Fibroblast of the aortic adventitia (primary cell): Measurements from ENCODE around the gene ARVCF. TPM values are rescaled to one million over a fixed set of nuclear protein-coding genes. Genes with fewer than 3 reads are reported as not detected.

Source experiments
- DNase-seq: peaks from one replicate; pipeline ENCODE4 v3.0.0-alpha.2; 2010; ENCODE audit warnings: low read depth
- H3K4me3 ChIP-seq: 2 replicates; pipeline ENCODE4 v1.5.1; 2011; ENCODE audit warnings: low read depth, mild to moderate bottlenecking, control low read depth, low read length, moderate library complexity
- CTCF ChIP-seq: IDR thresholded peaks from 2 replicates; pipeline ENCODE4 v1.5.1; 2011; ENCODE audit warnings: mild to moderate bottlenecking, low read length, control low read depth, inconsistent platforms; ENCODE audit not compliant: insufficient read depth
- total RNA-seq: library from RNA; depleted of rRNA; stranded (reverse); fragments of >200 nt; gene quantifications from 2 replicates; pipeline ENCODE4 v1.2.3, GENCODE V29; 2012; ENCODE audit warnings: low replicate concordance

Gene ARVCF
- total RNA-seq, 1 donor: 12.9 TPM

DNA sequence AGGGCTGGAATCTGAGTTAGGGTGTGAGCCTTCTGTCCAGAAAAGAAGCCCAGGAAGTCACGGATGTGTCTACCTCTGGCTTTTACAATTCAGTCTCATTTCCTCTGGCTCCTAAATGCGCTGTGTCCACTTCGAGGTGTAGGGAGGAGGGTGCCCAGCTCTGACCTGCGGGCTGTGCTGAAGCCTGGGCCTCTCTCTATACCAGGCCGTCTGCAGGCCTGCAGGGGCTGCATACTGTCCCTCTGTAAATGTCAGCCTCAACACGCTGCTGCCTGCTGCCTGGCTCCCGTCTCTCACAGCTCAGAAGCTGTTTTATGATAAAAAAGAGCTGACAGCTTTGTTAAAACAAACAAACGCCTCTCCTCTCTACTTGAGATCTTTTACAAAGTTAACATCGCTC is 14.5 kb downstream of the ARVCF start:
- no peak for DNase-seq
- no peak for TF ChIP-seq CTCF
- H3K4me3 ChIP-seq: no peak overlapping the region

DNA sequence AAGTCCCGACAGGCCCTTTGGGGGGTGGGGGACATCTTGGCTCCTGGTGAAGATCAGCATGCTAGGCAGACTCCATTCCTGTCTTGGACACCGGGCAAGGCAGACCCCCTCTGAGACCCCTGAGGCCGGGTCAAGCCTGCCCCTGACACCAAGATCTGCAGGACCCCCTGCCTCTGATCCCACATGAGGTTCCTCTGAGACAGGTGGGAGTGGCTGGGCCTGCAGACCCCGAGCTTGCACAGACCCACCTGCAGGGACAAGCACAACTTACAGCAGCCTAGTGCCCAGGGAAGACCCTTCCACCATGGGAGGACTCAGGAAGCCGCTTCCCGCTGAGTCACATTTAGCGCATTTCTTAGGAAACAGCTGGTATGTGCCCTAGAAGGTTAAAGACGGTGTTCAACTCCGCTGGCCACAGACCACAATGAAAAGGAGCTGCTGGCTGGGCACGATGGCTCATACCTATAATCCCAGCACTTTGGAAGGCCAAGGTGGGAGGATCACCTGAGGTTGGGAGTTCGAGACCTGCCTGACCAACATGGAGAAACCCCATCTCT is 15.5 kb downstream of the ARVCF start:
- DNase-seq: no peak
- no peak overlapping the region for H3K4me3 ChIP-seq
- TF ChIP-seq CTCF: no peak

DNA sequence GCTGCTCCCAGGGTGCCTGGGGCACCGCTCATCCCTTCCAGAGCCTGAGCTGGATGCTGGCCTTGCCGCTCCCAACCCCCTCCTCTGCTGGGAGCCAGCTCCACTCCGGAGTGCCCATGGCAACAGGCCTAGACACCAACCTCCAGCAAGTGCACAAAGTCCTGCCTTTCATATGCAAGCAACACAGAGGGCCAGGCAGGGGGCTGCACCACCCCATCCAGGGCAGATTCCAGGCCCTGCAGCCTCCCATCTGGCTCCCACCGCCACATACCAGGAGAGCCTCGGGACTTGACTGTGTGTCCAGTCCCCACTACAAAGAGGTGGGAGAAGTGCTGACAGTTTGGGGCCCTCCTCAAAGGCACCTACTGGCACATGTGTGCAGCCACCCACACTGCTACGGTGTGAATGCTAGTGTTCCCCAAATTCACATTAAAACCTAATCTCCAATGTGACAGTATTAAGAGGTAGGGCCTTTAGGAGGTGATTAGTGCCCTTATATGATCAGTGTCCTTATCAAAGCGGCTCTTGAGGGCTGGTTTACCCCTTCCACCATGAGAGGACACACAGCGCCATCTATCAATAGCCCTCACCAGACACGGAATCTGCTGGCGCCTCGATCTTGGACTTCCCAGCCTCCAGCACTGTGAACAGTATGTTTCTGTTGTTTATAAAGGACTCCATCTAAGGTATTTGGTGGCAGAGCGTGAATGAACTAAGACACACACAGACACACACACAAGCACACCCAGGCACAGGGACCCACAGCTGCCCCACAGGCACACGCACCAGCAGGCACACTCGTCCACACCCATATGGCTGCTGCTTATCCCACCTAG is 16.2 kb downstream of the ARVCF start:
- no peak for DNase-seq
- no peak overlapping the region for H3K4me3 ChIP-seq
- TF ChIP-seq CTCF: no peak

DNA sequence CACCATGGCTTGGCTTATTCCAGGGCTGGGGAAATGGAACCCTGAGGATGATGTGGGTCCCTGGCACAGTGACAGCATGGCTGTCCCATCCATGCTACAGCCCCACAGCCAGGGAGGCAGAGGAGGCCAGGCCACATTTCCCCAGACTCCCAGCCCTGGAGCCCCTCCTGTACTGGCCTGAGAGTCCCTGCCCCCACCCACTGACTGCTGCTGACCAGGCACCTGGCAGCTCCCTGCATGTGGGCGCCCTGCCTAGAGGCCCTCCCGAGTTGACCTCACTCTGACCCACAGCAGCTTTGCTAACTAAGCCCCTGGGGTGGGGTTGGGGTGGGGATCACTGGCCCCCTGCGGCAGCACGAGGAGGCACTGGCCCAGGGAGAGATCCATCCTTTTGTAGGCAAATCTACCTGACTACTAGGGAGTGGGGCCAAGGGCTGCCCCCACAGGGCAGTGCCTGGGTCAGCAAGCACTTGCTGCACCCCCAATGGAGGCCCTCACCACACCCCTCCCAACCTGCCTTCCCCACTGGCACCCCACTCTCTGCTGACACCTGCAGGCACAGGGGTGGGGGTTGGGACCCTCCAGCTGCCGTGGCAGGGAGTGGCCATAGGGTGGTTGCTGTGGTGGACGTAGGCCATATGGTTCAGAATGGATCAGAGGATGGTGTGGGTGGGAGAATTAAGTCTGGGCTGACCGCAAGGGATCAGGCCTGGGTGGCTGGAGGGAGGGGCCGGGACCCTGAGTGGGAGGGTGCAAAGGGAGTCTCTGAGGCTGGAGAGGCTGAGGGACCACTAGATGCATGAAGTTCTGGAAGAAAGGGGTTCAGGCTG is 17.4 kb downstream of the ARVCF start:
- no peak for DNase-seq
- TF ChIP-seq CTCF: no peak
- no peak overlapping the region for H3K4me3 ChIP-seq

GRCh38 chr22:19998232-19998951 is 18.2 kb downstream of the ARVCF start:
- TF ChIP-seq CTCF: no peak
- no peak for DNase-seq
- no peak overlapping the region for H3K4me3 ChIP-seq

DNA sequence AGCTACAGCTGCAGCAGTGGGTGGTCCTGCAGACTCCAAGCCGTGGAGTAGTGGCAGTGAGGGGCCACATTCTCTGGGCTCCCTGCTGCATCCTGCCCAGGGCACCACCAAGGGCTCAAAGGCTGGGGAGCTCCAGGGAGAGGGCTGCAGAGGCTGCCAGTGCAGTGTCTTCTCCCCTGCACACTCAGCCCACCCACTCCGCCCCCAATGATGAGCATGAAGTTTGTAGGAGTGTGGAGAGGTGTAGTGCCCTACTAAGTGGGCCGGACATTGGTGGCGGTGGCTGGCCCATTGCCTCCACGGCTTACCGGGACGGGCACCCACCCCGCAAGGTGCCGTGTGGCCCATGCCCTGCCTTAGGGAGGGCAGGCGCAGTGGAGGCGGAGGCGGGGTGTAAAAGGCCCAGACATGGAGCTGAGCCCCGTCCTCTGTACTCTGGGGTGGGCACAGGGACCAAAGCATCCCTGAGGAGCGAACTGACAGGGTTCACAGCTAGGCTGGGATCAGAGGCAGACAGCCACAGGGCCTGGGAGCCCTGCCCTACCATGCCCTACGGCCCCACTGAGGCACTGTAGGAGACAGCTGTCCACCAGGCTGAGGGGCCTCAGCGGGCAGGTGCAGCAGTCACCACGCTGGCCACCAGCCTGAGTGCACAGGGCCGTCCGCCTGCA is 18.9 kb downstream of the ARVCF start:
- TF ChIP-seq CTCF: no peak
- DNase-seq: no peak
- H3K4me3 ChIP-seq: no peak overlapping the region
